ENCODE measurements around the gene LIMS2. TPM values are rescaled to one million over a fixed set of nuclear protein-coding genes. Genes with fewer than 3 reads are reported as not detected.

The LIMS2 gene
- total and polyA plus RNA-seq, 2 of the 8 experiments (the other 6 are each of a cell fraction or from before 2014, with no cell fraction given) = 3.3 to 4.8 TPM

DNA sequence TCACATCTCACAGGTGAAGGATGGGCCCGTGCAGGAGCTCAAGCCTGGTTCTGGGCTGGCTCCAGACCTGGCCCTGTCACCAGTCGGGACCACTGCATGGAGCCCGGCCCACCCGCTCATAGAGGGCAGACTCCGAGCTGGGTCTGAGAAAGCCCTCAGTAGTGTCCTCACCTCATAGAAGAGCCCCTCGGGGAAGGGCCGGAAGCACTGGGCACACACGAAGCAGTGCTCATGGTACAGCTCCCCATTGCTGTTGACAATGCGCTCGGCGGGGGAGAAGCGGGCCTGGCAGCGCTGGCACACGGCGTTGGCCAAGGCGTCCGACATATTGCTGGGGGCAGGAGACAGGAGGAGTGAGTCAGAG lies 18.1 kb downstream of the LIMS2 start:
- WGBS, 2 experiments (ENCODE audit: extremely low coverage in 1 of 2, insufficient coverage in 1 of 2, insufficient read length in 1 of 2, insufficient replicate concordance in 2 of 2, low coverage in 1 of 2, low lambda C conversion rate in 2 of 2, missing lambda C conversion rate in 1 of 2) = 94% methylated on average over 11 of the region's 17 CpGs; no CpG with 5 or more reads in 1 of the 2 experiments
- Histone ChIP-seq H3K4ac (replicated peaks; ENCODE audit: insufficient read length, low read depth, low read length) (no peak overlapping the region), H3K14ac (ENCODE audit: insufficient read length) (no peak overlapping the region), H3K27ac (ENCODE audit: low read depth, low read length) (no peak overlapping the region), H2AK5ac (ENCODE audit: low read depth, low read length) (no peak overlapping the region), H4K8ac (ENCODE audit: extremely low read depth, insufficient read depth, low read length) (peak overlapping the region; percentile 75), H4K5ac (ENCODE audit: insufficient read length, low read depth, low read length) (no peak overlapping the region), H3K4me3 (ENCODE audit: extremely low read depth in 1 of 4, insufficient read depth in 2 of 4, low read depth in 3 of 4, low read length in 4 of 4) (no peak overlapping the region), H3K23me2 (ENCODE audit: low read depth, low read length) (no peaks in the 10 kb centered on the region), H3K9ac (replicated peaks in 1 of 4; ENCODE audit: extremely low read depth in 1 of 4, low read depth in 3 of 4, low read length in 3 of 4) (no peak overlapping the region), H2BK5ac (ENCODE audit: low read depth, low read length) (no peak overlapping the region), H2BK120ac (replicated peaks; ENCODE audit: low read depth, low read length) (no peak overlapping the region), H3K79me1 (ENCODE audit: low read depth, low read length) (no peaks in the 10 kb centered on the region), H2BK12ac (ENCODE audit: low read depth, low read length) (no peak overlapping the region), H3K36me3 (ENCODE audit: control insufficient read depth in 2 of 4, insufficient read depth in 4 of 4, low read length in 3 of 4) (no peaks in the 10 kb centered on the region), H3K18ac (ENCODE audit: extremely low read depth, low read length) (no peak overlapping the region), H3K23ac (ENCODE audit: insufficient read length) (no peak overlapping the region), H3K9me3 (ENCODE audit: insufficient read depth in 2 of 2, low read depth in 1 of 2, low read length in 1 of 2) (no peaks in the 10 kb centered on the region), H3K27me3 (replicated peaks in 1 of 4; ENCODE audit: control insufficient read depth in 3 of 4, extremely low read depth in 1 of 4, insufficient read depth in 3 of 4, low read length in 3 of 4) (peaks cover 0 to 2% (median 0%) of the 10 kb centered on the region in 4 experiments; a peak in 1 of 7 replicates), H3K56ac (replicated peaks; ENCODE audit: insufficient read length, low read depth, low read length) (no peak overlapping the region), H3K79me2 (ENCODE audit: control insufficient read depth in 1 of 2, insufficient read depth in 2 of 2, low read length in 2 of 2) (no peaks in the 10 kb centered on the region), H3K4me2 (ENCODE audit: insufficient read depth in 1 of 2, low read depth in 2 of 2, low read length in 2 of 2) (no peak overlapping the region), H2BK15ac (ENCODE audit: low read length) (no peak overlapping the region), H4K91ac (replicated peaks; ENCODE audit: insufficient read length, low read length) (no peak overlapping the region), H2BK20ac (ENCODE audit: low read length) (no peak overlapping the region), H2AFZ (ENCODE audit: low read length) (no peak overlapping the region), H3K4me1 (replicated peaks in 1 of 4; ENCODE audit: control insufficient read depth in 3 of 4, insufficient read depth in 4 of 4, low read length in 3 of 4) (no peaks in the 10 kb centered on the region; a peak in 3 of 7 replicates), H4K20me1 (replicated peaks in 1 of 2; ENCODE audit: control insufficient read depth in 1 of 2, insufficient read depth in 2 of 2, low read length in 2 of 2) (peaks cover 0 to 1% of the 10 kb centered on the region in 2 experiments)
- TF ChIP-seq TCF12 (IDR thresholded peaks at IDR 0.05; ENCODE audit: low read depth, low read length) (no peak), SP2 (IDR thresholded peaks at IDR 0.05; ENCODE audit: low read length) (no peak), POLR2AphosphoS5 (IDR thresholded peaks at IDR 0.05; ENCODE audit: low read depth, low read length) (no peak), HDAC6 (IDR thresholded peaks at IDR 0.05; ENCODE audit: low read depth, low read length) (no peak), KDM5A (IDR thresholded peaks at IDR 0.05; ENCODE audit: low read length) (no peak), RXRA (IDR thresholded peaks at IDR 0.05; ENCODE audit: insufficient read depth, low read depth, low read length) (no peak), BRCA1 (IDR thresholded peaks at IDR 0.05; ENCODE audit: low read depth, low read length) (no peak), TEAD4 (IDR thresholded peaks at IDR 0.05; ENCODE audit: low read depth, low read length) (no peak)
- CTCF ChIA-PET (ENCODE audit: partially characterized antibody) = interaction anchor here (1.8 kb wide), 1 partner anchor 66 kb away, joined by 7 read pairs; no protein-coding TSS in a partner anchor
- DNase-seq (ENCODE audit: low read depth in 1 of 2, low spot score in 2 of 2) = no peak
- POLR2A ChIA-PET (ENCODE audit: partially characterized antibody) = no interaction called here
- FAIRE-seq = no peak
